GM12873 (cell line): ENCODE results near the gene MAGI3.

Experiments used
- CTCF ChIP-seq: IDR thresholded peaks from 2 replicates; pipeline ENCODE4 v1.5.1; 2012; ENCODE audit warnings: low read depth, mild to moderate bottlenecking, moderate library complexity, low read length, control low read depth; ENCODE audit not compliant: insufficient read depth; ENCODE audit errors: missing control alignments

Gene MAGI3

GRCh38 chr1:113663165-113663951 lies 273.0 kb downstream of the MAGI3 start:
- no peak for TF ChIP-seq CTCF

- no peak for TF ChIP-seq CTCF
Measured at GRCh38 chr1:113665071-113665470, 274.8 kb downstream of the MAGI3 start.

- TF ChIP-seq CTCF = no peak
Measured at GRCh38 chr1:113666126-113666525, 275.8 kb downstream of the MAGI3 start.

GRCh38 chr1:113669988-113670387 lies 279.7 kb downstream of the MAGI3 start:
- no peak for TF ChIP-seq CTCF

GRCh38 chr1:113670650-113671049 lies 280.3 kb downstream of the MAGI3 start:
- TF ChIP-seq CTCF = no peak

- TF ChIP-seq CTCF = no peak
Measured at GRCh38 chr1:113672491-113672890, 282.2 kb downstream of the MAGI3 start.

GRCh38 chr1:113674591-113674990 lies 284.3 kb downstream of the MAGI3 start:
- no peak for TF ChIP-seq CTCF
